GM10266 (cell line): Measurements from ENCODE around the gene CAPZA1.

Experiments used
- DNase-seq: peaks from one replicate; pipeline ENCODE4 v3.0.0; 2012; ENCODE audit errors: extremely low spot score
- CTCF ChIP-seq: IDR thresholded peaks from 2 replicates; pipeline ENCODE4 v1.5.1; 2012; ENCODE audit warnings: mild to moderate bottlenecking, low read depth; ENCODE audit not compliant: control insufficient read depth, insufficient read depth; ENCODE audit errors: missing control alignments

CAPZA1 gene

DNA sequence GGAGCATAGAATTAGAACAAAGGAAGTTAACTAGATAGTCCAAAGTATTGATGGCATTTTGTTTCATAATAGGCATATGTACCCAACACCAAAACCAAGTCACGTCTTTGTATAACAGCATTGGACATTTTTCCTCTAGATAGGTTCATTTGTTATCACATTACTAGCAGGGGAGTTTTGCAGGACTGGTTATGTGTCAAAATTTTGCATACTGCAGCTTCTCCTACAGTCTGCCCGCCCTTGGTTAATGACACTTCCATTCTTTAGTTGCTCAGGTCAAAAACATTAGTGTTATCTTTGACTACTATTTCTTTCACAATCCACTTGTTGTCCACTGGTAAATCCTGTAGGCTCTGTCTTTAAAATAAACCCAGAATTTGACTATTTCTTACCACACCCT, 8.9 kb downstream of the CAPZA1 start:
- no peak for TF ChIP-seq CTCF
- DNase-seq = no peak

- TF ChIP-seq CTCF = no peak
- DNase-seq = no peak
These were observed 9.6 kb downstream of the CAPZA1 start for GRCh38 chr1:112629256-112629655.

DNA sequence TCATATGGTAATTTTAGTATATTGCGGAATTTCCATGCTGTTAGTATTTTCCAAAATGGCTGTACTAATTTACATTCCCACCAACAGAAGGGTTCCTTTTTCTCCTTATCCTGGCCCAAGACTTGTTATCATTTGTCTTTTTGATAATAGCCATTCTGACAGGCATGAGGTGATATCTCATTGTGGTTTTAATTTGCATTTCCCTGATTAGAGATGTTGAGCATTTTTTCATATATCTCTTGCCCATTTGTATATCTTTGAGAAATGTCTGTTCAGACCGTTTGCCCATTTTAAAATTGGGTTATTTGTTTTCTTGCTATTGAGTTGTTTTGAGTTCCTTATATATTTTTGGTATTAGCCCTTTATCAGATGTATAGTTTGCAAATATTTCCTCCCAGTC, 14.0 kb downstream of the CAPZA1 start:
- no peak for DNase-seq
- no peak for TF ChIP-seq CTCF

GRCh38 chr1:112634367-112634766, 14.7 kb downstream of the CAPZA1 start:
- no peak for TF ChIP-seq CTCF
- DNase-seq = no peak

DNA sequence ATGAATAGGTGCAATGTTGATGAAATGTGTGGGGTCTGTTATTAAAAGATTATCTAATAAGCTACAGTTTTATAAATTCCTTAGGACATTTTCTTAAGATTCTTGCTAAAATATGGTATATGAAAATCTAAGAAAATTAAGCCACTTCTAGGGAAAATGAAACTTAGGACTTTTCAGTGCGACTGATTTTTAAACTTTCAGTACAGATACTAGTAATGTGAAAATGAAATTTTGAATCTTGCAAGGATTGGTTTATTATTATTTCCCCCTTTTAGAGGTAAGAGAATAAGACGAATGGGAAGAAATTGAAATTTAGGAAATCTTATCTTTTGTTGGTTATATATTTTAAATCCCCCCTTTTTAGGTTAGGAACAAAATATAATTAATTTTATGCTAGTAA, 16.4 kb downstream of the CAPZA1 start:
- DNase-seq = no peak
- TF ChIP-seq CTCF = no peak

GRCh38 chr1:112636597-112637253, 17.1 kb downstream of the CAPZA1 start:
- DNase-seq = no peak
- no peak for TF ChIP-seq CTCF

GRCh38 chr1:112637254-112638109, 17.9 kb downstream of the CAPZA1 start:
- no peak for TF ChIP-seq CTCF
- no peak for DNase-seq
